Measurements from ENCODE around the gene PRDM5.

- no peak for TF ChIP-seq CTCF (IDR thresholded peaks at IDR 0.05)
- TF ChIP-seq POLR2A (IDR thresholded peaks at IDR 0.05) = no peak
- TF ChIP-seq POLR2AphosphoS5 (IDR thresholded peaks at IDR 0.05) = no peak
Measured at GRCh38 chr4:120798570-120798969, 124.0 kb downstream of the PRDM5 start.

All from prostate gland (tissue), 2 donors.